HG02759 (cell line): ENCODE results near the gene NUMA1.
A peak's percentile ranks its signal among the peaks of the same experiment; 100 is the strongest.

Experiments
- ATAC-seq: cut with Tn5 transposase; IDR thresholded peaks from one replicate; pipeline ENCODE4 v1.9.1; 2021; ENCODE audit warnings: mild to moderate bottlenecking, moderate library complexity; ENCODE audit not compliant: unreplicated experiment

The NUMA1 gene

DNA sequence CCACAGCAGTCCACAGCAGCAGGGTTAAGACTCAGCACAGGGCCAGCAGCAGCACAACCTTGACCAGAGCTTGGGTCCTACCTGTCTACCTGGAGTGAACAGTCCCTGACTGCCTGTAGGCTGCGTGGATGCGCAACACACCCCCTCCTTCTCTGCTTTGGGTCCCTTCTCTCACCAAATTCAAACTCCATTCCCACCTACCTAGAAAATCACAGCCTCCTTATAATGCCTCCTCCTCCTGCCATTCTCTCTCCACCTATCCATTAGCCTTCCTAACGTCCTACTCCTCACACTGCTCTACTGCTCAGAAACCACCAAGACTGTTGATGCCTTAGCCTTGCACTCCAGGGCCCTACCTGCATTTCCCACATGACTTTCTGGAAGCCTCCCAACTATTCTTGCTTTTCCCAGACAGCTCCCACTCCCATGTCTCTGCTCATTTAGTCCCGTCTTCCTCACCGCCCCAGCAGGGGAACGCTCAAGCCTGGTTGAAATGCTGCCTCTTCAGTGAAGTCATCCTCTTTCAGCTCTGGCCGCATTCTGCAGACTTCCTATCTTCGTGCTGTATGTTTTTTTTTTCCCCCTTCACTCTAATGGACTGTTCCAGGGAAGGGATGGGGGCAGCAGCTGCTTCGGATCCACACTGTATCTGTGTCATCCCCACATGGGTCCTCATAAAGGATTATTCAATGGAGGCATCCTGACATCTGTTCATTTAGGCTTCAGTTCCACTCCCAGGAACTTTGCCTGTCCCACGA is 78.3 kb downstream of the NUMA1 start:
- no peak for ATAC-seq

DNA sequence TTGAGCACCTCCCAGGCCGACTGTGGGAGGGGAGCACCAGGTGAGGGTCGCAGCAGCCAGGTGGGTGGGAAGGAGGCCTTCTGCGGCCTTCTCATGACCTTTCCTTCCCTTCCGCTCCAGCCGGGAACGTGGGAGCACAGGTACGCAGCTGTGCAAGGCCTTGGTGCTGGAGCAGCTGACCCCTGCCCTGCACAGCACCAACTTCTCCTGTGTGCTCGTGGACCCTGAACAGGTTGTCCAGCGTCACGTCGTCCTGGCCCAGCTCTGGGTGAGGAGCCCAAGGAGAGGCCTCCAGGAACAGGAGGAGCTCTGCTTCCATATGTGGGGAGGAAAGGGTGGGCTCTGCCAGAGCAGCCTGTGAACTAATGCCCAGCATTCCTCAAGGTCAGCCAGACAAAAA is 79.1 kb downstream of the NUMA1 start:
- ATAC-seq: no peak

DNA sequence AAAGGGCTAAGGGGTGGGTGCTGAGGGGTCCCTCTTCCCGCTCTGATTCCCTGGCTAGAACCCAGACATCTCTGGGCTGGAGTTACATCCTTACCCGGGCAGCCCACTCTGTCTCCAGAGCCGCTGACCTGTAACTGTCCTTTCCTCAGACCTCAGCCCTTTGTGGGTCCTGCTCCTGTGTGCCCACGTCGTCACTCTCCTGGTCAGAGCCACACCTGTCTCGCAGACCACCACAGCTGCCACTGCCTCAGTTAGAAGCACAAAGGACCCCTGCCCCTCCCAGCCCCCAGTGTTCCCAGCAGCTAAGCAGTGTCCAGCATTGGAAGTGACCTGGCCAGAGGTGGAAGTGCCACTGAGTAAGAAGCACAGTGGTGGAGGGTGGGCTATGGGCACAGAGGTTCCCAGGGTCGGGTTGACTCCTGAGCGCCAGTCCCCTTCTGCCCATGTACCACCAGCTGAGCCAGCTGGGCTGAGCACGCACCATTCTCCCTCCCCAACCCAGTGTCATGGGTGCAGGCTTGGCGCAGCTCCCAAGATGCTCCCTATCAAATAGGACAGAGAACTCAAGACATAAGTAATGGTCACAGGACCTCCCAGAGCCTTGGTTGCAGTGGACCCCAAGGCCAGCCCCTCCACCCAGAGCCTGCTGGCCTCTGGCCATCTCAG is 80.0 kb downstream of the NUMA1 start:
- no peak for ATAC-seq

DNA sequence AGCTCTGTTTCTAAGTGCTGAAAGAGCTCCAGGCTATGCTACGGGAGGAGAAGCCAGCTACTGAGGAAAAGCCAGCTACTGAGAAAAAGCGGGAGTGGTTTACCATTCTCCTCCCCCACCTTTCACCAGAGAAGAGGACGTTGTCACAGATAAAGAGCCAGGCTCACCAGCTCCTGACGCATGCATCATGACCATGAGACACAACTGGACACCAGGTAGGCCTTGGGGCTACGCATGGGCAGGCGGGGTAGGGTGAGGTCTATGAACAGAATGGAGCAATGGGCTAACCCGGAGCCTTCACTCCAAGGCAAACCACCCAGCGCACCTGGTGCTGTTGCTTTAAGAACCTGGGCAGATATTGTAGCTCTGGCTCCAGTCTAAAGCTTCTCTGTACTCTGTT is 80.5 kb downstream of the NUMA1 start:
- ATAC-seq: no peak

DNA sequence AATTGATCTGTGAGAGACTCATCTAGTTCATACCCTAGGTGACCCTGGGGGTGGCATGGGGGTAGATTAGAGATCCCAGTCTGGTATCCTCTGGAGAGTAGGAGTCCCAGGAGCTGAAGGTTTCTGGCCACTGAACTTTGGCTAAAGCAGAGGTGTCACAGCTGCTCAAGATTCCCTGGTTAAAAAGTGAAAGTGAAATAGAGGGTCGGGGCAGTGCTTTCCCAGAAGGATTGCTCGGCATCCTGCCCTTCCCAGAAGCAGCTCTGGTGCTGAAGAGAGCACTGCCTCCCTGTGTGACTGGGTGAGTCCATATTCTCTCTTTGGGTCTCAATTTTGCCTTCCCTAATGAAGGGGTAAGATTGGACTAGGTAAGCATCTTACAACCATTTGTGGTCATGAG is 81.0 kb downstream of the NUMA1 start:
- ATAC-seq: no peak

DNA sequence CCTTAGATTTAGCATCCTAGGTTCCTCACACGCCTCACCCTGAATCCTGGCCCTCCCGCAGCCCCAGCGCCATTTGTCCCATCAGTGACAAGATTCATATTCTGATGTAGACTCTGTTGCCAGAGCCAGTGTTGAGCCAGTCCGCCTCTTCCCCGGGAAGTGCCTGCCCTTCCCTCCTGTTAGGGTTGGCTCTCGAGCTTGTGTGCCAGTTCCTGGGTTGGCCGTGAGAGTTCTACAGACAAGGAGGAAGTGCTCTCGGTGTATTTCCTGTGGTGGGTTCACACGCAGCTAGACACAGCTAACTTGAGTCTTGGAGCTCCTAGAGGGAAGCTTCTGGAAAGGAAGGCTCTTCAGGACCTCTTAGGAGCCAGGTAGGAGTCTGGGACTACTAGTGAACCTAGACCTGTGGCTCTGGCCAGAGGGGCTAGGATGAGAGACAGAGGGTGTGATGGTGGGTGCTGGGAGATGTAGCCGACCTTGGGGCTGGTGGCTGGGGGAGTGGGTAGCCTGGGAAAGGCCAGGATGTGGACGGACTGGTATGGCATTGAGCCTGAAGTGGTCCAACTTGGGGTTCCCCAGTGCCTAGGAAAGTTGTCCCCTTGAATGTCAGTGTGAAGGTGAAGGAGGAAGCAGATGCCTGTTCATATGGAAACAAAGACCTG is 81.6 kb downstream of the NUMA1 start, which contains the start of gene IL18BP:
IL18BP (plus strand) TSS at position 261 of the 662 bp plus-strand sequence. CDS start 1,076 bp downstream, outside the sequence.
- ATAC-seq: no peak

DNA sequence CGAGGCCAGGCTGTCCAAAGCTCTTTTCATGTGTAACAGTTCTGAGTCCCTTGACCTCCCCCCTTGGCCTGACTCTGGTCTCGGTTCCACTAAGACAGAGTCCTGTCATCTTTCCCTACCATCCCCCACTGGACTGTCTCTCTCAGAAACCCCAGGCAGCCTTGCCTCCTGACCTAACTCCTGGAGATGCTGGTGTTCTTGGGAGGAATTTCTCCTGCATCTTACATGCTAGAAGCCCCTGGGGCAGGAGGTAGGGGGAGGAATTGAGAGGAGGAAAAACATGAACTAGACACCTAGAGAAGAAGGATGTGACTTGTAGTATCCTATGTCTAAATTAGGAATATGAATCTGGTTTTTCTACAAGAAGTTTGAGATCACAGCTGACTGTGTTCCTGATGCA is 82.3 kb downstream of the NUMA1 start:
- no peak for ATAC-seq

DNA sequence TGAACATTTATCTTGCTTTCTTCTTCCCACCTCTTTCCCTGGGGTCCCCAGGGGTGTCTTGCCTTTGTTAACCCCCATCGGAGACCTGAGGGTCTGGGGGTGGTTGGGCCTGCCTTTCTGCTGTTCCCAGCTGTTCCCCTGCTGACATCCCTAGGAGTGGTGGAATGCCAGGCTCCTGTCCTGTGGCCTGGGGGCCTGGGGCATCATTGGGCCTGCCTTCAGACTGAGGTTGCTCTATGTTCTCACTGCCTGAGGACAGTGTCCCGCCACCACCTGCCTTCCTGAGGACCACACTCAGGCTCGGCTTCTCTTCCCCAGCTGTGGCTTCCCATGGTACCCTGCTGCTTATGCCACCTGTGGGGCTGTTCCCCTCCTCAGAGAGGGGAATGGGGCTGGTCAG is 82.7 kb downstream of the NUMA1 start:
- no peak for ATAC-seq

DNA sequence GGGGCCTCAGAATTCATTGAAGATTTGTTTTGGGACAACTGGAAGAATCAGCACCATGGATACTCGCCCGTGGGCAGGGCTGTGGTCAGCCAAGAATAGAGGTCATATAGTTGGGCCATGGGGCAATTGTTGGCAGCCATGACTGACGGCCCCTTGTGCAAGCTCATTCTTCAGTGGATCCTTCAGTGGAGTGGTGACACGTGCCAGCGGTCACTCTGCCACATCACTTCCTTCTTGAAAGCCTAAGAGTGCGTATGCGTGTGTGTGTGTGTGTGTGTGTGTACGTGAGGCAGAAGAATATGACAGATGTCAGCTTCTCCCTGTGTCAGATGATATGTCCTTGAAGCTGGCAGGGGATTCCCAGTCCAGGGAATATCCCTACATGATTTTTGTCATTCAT is 83.4 kb downstream of the NUMA1 start:
- ATAC-seq: no peak

DNA sequence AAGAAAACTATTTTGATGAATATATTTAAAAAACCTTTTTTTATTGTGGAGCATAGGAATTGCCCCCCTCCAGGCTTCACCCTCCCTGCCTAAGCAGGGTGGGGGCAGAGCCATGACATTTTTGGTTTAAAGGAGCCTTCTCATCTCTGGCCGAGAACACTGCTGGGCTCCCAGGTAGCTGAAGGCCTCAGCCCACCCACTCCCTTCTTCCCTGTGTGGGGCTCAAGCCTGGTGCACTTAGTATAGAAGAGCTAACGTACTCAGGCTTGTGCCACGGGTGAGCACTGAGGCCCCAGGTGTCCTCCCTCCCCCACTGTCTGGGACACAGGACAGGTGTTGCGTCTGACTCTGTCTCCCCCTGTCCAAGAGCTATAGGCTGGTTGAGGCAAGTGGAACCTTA is 83.8 kb downstream of the NUMA1 start:
- no peak for ATAC-seq

DNA sequence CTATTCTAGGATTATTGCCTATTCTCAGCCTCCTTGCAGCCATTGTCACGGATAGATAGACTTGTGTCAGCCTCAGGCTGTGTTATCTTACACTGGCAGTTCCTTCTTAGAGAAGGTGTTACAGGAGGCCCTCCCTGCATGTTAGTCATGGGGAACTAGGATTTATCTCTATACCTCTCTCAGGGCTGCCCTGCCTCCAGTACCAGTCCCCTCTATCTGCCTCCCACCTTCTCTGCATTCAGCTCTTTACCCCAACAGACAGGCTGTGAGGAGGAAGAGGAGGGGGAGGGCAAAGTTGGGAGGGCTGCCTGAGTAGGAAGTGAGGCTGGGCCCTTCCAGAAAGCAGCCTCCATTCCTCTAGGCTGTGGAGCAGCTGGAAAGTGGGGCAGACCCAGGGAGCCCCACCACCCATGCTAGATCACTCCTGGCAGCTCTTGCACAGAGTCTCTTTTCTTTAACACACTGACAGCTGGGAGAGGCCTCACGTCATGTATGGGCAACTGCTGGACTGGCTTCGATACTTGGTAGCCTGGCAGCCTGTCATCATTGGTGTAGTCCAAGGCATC is 84.5 kb downstream of the NUMA1 start:
- no peak for ATAC-seq

DNA sequence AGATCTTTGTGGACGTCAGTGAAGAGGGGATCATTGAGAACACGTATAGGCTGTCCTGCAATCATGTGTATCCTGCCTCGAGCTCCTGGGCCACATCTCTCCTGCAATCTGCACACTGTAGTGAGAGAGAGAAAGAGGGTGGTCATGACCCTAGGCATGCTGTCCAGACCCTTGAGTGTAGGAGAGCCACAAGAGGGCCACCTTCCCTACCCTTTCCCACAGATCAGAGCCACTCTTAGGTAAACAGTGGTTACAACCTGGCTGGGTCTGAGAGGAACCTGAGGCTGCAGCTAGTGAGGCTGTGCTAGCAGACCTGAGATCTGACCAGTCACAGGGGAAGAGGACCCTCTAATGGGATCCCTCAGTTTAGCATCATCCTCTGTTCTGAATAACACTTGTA is 85.6 kb downstream of the NUMA1 start:
- ATAC-seq: no peak

DNA sequence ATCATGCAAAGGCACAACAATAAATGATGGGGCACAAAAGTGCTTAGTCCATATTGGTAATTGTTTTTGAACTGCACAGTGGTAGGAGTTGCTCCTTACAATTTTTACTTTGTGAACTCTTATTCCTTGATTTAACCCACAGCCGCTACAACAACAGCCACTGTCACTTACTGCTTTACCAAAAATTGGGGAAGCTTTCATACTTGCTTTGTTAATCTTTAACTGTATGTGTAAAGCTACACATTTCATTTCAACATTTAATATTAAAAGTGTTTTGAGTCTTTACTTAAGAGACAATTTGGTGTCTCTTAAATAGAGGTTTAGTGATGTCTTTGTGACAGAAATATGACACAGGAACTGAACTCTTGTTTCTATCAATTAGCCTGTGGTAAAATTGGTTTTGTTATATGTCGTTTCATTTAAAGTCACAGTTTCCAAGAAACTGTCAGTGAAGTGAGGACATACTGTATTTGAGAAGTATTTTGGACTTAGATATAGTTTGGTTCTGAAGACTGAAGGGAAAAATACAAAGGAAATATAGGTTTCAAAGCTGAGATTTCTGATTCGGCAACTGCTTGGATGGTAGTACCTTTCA is 88.1 kb downstream of the NUMA1 start:
- ATAC-seq: no peak

DNA sequence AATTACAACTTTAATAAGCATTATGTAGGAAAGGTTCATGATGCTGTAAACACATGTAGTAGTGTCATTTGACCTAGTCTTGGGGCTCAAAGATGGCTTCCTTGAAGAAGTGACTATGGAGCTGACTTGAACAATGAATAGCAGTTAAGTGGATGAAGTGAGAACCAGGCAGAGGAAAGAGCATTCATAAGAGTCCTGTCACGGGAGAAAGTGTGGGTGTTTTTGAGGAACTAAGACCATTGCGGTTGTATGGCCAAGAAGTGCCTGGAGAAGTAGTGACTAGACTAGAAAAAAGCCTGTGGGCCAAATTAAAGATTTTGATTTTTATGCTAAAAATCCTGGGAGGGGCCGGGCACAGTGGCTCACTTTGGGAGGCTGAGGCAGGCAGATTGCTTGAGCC is 88.8 kb downstream of the NUMA1 start:
- peak; percentile 72 for ATAC-seq

DNA sequence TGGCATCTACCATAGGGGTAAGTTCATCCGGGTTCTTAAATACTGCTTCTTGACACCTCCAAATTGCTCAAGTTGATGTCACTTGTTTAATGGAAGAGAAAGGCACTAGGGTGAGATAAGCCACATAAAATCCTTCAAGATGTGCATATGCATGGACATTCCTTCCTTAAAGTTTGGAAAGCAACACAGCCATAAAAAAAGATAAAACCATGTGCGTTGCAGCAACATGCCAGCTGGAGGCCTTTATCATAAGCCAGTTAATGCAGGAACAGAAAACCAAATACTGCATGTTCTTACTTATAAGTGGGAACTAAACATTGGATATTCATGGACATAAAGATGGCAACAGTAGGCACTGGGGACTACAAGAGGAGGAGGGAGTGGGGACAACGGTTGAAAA is 89.6 kb downstream of the NUMA1 start:
- ATAC-seq: no peak

DNA sequence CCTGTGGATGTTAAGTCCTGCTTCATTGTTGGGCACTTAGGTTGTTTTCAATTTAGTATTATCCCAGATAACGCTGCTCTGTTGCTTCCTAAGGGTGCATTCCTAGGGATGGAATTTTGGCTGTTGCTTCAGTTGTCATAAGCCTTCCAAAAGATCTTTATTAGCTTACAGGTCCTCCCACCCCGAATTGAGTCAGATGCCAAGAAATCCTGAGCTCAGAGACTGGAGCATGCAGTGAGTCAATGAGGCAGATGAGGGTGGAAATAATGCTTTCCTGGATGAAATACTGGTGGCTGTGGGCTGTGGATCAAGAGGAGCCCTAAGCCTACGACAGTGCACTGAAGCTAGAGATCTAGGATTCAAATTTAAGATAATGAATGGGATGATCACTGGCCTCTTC is 92.3 kb downstream of the NUMA1 start:
- no peak for ATAC-seq

DNA sequence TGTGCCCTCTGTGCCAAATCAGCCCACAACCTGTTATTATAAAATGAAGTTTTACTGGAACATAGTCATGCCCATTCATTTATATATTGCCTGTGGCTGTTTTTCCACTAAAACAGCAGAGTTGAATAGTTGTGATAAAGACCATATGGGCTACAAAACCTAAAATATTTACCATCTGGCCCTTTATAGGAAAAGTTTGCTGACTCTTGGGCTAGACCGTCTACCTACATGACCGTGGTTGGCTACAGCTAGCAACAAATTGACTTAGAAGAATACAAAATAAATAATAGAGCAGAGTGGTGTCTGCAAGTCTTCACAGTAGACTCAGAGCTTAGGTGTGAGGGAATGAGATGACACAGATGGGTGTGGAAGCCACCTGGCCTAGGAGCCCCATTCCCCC is 92.8 kb downstream of the NUMA1 start:
- no peak for ATAC-seq

DNA sequence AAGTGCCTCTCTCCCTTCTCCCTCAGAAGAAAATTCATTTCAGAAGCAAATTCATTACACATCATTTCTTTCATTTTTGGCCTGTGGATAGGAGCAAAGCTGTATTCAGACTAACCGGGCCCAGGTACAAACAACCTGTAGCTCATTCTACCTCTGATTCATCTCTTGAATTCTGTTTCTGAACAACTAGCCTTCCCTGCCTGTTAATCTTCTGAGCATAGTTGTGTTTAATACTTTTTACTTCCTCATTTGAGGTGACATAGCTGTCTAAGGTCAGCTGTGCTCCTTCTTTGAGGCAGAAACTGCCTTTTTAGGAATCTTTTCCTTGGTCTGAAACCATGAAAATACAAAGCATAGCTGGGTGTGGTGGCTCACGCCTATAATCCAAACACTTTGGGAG is 94.2 kb downstream of the NUMA1 start:
- no peak for ATAC-seq

DNA sequence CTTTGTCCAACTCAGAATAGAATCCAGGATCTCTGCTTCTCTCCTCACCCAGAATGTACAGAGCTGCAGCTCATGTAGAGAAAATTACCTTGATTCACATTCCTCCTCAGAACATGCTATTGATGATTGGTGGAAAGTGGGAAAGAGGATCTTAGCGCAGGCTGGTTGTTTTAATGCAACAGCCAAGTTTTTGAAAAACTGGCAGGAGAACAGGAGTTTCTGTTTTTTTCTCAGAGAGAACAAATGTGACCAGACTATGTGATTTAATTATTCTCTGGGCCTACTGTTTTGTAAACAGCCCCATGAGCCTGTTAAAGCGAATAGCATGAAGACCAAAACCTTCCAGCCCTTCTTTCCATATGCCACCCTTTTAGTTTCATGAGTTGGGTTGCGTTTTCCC is 100.7 kb downstream of the NUMA1 start:
- ATAC-seq: no peak

DNA sequence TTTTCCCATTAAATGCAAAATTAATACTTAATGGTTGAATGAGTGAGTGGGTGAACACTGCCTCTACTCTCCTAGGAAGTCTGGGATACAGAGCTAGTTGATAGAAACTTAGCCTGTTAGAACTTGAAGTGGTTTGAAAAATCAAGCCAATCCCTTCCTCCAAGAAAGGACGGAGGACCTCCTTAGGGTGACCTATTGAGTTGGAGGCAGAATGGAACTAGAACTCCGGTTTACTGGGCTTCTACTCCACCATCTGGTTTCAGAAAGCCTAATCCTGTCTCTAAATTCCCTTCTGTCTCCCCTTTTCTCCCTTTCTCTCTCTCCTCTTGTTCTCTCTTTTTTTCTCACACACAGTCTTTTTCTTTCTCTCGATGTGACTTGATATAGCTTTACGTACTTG is 101.2 kb downstream of the NUMA1 start:
- no peak for ATAC-seq

DNA sequence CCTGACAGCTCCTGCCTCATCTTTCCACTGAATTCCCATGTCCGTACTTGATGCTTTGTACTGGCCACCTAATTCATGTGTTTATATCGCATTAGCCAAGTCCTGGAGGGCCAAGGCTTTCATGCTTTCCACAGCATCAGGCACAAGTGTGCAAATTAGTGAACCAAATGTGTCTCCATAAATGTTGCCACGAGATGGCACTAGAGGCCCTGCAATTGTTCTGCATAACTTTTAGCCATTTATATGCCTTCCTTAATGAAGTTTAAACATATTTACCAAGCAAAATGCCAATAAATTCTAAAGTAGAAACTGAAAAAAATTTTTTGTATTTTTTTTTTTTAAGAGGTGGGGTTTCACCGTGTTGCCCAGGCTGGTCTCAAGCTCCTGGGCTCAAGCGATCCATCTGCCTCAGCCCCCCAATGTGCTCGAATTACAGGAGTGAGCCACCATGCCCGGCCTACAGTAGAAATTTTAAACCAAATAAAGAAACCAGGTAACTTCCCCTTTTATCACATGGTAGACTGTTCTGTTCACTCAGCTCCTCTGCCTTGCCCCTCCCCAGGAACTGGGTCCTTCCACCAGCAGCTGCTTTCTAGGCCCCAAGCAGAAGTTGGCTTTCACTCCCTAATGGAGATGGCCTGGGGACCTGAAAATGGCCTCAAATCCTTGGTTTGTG is 102.5 kb downstream of the NUMA1 start:
- peak; percentile 56 for ATAC-seq
